Measurements from ENCODE around the gene GGACT. TPM values are rescaled to one million over a fixed set of nuclear protein-coding genes. Genes with fewer than 3 reads are reported as not detected.

Gene GGACT
- polyA plus RNA-seq, 5 donors = 3.5 to 4.5 (median 4.4) TPM

DNA sequence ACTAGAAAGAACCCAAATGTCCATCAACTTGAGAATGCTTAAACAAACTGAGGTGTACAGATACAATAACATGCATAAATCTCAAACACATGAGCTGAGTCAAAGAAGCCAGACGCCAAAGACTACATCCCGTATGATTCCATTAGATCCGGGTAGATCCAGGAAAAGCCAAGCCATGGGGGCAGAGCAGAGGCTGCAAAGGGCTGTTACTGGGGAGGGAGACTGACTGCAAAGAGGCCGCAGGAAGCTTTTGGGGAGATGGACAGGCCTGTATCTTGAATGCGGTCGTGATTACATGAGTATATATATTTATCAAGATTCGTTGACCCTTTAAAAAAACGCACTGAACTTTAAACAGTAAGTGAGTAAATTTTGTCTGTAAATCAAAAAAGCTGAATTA is 28.7 kb downstream of the GGACT start:
- no peak for DNase-seq

DNA sequence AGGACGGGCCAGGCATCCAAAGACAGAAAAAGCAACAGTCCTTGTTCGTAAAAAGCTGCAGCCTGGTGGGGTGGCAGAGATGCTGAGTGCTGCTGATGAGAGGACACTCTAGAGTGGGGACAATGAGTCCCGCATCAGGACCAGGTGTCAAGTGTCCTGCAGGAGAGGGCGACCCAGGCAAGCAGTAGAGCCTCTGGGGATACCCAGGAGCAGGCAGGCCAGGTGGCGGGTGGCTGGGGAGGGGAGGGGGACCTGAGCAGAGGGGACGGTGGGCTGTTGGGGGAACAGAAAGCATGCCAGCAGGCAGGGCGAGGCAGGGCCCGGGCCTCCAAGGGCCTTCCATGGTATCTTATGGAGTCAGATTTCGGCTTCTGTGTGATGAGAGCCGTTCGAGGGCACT is 35.8 kb downstream of the GGACT start:
- DNase-seq = no peak

DNA sequence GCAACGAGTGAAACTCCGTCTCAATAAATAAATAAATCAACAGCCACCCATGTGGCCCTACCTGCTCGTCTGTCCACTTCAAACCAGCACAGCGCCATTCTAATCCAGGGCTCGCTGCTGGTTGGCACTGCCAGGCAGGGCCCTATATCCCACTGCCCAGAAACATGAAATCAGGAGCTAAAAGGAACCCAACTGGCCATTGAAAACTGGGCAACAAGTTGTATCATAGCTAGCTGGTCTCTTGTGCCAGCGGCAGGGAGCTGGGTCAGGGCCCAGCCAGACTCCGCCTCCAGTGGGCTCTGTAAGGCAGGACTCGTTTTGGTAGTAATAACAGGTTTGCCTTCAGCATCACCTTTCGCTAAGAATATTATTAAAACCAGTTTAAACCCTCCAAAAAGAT is 39.3 kb downstream of the GGACT start:
- DNase-seq = no peak

DNA sequence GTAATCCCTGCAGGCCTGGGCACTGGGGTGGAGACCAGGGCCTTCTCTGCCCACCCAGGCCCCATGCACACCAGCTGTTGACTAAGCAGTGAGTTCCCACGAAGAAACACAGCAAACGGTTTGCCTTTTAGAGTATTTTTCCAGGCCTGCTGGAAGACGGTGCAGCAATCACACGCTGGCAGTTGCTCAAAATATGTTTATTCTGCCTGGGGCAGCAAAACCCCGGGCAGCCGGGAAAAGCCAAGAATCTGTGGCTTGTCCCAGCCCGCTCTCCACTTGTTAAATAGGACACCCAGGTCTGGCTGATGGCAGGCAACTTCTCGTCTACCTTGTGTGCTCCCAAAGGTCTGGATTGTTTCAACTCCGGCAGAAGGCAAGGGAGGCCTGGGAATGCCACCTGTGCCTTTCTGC is 40.8 kb downstream of the GGACT start:
- peak in 1 of 2 donors; percentile 35 for DNase-seq

DNA sequence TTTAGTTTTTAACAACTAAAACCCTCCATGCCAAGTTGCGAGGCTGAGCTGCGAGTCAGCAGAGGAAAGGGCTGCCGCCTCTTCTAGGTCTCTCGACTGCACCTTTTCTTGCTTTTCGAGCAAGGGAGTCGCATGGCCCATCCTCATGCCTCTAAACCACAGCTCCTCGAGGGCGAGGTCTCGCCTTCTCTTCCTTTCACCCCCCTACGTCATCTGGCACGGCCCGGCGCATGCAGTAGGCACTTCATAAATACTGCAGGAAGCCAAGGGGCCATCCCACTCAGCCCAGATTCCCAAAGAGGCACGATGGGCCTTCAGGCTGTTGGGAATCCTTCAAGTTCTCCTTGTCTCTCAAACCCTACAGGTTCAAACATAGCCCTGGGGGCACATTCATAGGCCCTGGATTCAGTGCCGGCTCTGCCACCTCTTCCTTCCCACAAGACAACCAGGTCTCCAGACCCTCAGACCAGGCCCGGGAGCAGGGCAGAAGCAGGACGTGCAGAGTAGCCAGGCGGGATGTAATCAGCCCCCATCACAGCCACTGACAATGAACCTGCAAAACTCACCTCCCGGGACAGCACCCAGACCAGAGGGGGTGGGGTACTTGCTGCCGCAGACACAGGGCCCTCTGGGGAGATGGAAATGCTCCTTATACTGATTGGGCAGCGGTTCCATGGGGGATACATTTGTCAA is 41.7 kb downstream of the GGACT start:
- DNase-seq = no peak

DNA sequence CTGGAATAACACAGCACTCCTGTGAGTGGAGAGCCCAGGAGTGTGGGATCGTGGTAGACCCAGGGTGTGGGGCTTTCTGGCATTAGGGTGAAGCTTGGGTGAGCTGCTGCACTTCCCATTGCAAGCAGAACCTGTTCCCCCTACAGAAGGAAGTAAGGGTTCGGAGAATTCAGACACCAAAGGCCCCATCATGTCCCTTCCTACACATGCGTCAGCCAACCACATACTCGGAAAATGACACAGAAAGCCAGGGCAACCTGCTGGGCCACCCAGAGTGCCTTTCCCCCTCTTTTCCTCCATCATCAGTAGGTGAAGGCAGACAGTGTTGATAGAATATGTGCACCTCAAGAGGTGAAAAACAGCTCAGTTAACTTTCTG is 42.9 kb downstream of the GGACT start:
- no peak for DNase-seq

DNA sequence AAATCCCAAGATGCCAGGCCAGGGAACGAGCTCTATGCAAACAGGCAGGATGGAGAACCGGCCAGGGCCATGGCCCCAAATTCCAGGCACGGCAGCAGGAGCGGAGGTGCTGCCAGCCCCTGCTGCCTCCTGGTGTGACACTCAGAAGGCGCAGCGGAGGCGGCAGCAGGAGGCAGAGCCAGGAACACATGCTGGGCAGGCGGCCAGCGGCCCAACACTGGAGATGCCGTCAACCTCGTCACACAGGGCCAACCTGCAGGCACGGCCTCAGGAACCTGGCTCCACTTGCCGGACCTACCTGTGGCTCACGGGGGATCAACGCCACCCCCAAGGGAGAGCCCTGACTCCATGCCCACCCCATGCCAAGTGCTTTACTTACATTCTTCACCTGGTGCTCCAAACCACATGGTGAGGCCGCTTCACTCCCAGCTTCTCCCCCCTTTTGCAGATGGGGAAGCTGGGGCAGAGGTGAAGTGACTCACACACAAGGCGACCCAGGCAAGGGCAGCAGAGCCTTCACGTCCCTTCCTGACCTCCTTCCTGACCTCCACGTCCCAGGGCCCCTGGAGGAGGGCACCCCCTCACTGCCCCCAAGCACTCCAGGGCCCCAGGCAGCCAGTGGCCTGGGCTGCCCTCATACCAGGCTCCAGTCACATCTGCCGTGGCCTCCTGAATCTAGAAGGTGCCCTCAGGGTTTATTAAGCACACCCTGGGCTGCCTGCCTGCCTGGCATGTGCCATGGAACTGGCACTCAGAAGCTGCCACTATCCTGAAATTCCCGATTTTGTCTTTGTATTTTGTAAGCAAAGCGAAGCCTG is 43.5 kb downstream of the GGACT start:
- DNase-seq = no peak

DNA sequence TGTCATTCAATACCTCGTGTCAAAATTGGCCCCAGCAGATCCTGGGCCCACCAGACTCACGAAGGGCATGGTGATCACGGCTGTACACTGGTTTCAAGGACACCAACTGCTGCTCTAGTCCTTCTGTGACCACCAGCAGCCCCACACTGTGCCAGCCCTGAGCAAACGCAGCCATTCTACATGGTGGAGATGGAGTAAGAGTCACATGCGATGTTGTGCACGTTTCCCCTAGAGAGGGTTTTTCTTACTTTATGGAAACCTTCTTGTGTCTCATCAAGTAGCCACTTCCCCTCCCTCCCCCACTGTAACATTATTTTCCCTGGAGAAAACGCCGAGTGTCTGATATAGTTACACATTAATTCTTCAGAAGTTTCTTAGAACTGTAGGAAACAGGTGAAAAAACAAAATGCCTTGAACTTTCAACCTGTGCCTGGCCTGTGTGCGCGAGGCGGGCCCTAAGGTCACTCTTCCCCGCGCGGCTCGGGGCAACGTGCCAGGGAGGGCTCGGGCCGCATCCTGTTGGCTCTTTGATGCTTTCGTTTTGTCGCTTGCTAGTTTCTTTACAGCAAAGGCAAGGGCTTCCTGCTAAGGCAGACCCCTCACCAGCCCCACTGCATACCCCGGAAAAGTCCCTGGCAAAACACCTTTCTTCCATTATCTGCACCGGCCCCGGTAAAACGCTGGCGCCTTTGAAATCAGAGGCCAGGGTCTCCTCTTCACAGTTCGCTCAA is 44.6 kb downstream of the GGACT start:
- DNase-seq = no peak

DNA sequence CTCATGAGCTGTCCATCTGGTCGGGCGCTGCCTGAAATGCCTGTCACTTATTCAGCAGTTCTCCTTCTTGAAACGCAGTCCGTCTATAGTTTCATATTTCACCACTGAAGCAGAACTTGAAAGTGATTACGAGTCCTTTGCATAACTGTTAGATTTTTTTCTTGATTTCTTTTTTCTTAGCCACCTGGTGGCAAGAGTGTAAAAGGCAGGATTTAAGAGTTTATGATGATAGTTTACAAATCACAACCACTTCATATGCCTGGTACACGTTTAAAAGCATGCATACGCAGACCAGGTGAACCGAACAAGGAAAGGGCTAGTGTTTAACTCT is 45.8 kb downstream of the GGACT start:
- DNase-seq = peak in 1 of 2 donors; percentile 36

DNA sequence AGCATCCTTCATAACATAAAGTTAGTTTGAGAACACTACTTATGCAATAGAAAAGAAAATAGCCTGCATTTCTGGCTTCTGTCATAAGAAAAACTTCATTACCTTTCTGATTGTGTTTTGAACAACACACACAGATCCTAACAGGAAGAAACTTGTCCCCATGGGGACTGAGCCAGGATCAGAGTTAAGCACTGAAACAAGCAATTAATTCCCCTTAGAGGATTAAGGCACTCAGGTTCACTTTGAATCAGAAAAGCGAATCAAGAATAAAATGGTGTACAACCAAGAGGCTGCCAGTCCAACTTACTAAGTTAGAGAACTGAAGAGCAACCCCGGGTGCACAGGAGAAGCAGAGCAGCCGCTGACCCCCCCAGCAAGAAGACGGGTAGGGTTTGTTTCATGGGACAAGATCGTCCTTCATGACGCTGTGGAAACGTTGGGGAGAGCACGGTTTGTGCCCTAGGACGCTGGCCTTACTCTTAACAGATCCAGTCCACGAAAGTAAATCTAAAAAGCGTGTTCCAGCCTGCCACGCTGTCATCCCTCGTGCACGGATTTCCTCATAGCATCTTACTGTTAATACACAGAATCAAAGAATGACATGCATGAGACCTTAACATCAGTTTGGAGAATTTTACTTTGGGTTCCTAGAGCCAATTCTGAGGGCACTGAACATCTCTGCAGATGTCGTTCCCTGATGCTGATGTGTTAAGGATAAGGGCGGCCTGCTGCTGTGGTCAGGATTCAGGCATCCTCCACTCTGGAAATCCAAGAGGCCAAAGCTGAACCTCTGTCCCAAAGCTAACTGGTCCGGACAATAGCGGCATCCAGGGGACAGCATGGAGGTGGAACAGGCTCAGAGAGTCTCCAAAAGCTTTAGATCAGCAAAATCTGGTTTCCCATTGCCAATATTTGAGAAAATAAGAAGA is 46.4 kb downstream of the GGACT start:
- no peak for DNase-seq

DNA sequence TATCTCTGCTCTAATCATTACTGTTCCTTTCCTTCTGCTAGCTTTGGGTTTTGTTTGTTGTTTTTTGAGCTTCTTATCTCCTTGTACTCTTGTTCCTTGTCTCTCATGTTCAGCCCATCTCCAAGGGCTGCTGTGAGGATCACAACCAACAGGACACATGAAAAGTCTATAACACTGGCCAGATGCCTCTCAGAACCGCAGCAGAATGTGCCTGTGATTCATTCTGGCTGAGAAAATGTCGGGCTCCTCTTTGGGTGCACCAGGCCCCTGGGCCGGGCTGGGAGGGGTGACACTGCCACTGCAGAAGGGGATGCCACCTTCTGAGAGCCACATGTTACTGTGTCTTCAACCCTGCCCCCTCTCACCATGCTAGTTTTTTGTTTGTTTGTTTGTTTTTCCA is 48.0 kb downstream of the GGACT start:
- DNase-seq = no peak

DNA sequence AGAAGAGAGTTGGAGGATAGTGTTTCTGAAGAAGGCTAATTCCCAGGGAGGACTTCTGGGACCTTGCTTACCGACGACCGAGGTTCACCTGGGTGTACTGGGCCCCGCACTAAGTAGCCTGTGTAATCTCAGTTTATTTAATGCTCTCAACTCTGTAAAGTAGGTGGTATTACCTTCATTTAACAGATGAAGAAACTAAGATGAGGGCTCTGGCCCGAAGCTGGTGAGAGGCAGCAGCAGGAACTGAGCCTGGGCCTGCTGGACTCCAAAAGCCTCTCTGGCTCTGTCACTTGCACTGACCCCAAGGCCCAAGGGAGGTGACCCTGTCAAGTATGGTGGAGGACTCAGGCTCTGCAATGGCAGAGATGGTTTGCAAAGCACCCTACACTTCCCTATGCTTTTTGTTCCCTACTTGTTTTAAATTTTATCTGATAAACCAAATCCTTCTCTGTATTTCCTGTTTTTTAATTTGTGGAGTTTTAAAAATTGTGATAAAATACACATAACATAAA is 50.6 kb downstream of the GGACT start:
- no peak for DNase-seq

DNA sequence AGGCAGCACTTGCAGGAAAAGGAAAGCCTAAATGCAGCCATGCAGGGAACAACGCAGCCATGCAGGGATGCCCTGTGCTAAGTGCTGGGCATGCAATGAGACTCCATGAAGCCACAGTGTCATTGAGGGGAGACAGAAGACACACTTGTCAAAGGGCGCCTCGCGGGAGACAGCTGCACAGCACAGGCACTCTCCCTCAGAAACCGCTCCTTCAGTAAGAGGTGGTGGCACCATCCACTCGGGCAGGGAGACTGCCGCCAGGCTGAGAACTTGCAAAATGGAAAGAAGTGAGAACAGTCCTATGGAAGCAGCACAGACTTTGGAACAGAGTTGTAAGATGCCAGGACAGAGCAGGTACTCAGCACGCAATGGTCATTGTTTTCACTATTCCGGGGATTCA is 51.1 kb downstream of the GGACT start:
- no peak for DNase-seq

DNA sequence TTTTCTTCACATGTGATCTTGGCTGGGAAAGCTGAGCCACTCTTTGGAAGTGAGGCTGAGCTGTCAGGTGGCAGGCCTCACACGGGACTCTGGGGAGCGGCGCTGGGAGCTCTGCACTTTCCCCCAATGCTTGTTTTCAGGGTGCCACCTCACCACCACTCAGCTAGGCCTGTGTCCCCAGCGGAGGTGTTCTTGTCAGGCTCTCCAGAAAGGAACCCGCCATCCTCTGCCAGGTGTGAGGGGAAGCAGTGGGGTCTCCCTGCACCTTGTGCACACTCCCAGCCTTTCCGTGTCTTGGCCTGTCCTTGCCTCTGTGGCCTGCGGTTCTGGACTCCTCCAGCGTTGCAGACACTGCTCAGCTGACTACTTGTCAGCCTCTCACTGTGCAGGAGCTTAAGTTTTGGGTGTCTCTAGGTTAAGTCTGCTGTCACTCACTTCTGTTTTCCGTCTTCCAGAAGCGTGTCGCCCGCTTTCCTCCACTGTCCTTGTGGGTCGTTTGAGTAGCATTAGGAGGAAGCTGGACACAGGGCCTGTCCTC is 51.9 kb downstream of the GGACT start:
- no peak for DNase-seq

DNA sequence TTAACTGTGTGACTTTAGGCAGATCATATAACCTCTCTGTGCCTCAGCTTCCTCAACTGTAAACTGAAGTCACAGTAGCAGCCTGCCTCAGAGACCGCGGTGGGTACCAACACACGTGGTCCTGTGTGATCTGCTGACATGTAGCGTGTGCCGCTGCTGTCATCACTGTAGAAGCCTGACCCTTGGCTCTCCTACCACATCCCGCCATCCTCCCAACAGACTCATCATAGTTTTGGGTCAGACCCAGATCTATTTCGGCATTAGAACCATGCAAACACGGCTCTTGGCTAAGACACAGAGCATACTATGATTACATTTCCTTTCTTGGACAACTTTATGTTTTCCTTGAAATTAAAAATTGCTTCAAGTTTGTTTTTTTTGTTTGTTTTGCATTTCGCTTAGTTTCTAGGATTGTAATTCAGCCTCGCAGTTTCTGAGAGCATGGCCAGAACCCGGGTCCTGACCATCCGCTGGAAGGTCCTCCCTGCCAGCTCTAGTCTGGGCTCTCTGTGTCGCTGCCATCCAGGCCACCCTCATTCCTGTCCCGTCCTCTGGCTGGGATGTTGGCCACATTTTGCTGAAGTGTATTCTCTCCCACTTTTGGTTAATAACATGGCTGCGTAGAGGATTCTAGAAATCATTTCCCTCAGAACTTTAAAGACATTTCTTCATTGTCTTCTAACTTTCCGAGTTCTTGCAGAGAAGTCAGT is 53.0 kb downstream of the GGACT start:
- DNase-seq = no peak

DNA sequence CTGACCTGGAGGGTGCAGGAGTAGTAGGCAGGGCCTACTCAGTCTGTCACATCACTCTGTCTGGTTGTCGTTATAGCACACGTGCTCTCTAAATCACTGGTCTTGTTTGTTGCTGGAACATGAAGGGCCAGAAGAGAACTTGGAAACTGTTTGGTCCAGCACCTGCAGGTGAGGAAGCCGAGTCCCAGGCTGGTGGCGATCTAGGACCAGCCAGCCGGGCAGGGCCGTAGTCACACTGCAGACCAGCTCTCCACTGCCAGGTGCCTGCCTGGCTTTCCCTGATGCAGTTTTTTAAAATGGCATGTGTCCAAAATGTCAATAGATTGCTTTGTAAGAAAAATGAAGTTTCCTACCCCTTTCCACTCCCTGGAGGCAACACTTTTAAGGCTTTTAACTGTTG is 53.7 kb downstream of the GGACT start:
- DNase-seq = no peak

DNA sequence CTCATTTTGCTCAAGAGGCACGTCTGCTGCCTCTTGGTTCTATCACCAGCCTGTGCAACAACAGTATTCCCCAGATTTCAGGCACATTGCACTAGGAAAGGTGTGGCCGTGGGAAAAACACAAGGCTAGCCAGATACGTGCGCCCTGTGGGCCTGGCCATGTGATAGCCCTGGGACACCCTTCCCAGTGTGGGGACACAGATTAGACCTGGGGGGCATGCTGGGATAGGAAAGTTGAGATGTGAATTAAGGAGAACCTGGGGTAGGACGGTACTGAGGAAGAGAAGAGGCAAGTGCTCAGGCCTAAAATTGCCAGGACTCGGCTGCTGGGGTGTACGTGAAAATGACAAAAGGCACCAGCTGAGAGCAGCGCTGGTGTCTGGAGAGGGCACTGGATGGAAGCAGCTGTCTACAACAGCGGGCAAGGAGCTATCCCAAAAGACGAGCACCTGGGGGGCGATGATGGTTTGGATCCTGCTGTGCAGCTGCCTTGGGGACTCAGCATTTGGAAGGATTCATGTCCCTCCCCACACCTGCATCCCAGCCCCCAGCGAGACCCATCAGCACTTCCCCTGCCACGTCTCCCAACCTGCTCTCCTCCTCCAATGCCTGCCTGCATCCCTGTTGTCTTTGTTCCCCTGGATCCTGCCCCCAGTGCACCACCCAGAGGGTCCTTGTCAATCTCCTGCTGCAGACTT is 54.3 kb downstream of the GGACT start:
- DNase-seq = no peak

DNA sequence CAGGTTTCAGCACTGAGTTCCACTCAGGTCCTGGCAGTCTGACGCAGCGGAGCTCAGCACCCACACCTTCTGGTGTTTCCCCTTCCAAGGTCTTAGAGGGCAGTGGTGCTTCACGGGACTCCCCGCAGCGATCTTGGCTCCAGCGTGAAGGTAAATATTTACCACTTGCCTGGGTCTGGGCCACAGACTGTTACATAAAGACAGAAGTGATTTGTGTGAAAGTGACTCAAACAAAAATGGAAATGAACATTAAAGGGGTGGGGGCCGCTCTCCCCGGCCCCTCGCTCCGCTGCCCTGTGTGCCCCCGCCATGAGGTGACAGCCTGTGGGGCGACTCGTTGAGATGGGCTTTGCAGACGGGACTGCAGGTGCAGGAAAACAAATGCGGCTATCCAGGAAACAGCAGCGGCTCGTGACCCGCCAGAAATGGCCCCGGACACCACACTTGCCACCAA is 55.0 kb downstream of the GGACT start:
- no peak for DNase-seq

DNA sequence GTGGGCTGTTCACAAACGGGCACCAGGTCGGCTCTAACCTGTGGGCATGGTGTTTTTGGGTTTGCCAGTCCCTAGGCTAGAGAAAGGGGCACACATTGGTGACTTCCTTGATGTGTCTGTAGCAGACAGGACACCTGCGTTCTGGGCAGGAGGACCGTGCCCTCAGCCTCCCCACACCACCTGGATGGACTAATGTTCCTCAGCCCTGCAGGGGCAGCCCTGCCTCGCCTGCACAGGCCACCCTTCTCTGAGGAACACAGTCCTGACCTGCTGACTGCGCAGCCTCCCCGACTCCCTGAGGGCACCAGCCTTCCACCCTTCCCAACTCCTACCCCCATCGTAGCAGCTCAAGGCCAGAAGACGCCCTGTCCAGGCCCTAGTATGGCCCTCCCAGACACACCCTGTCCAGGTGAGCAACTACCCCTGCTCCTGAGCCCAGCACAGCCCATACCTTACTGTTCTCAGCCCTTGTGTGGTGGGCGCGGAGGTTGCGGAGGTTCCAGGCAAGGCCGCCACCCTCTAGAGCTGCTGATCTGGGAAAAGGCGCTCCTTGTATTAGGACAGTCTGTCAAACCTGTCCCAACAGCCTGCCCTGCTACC is 55.7 kb downstream of the GGACT start:
- DNase-seq = no peak
